Endothelial cell of umbilical vein (primary cell): ENCODE measurements around the gene SEMA7A. TPM values are rescaled to one million over a fixed set of nuclear protein-coding genes. Genes with fewer than 3 reads are reported as not detected.
A peak's percentile ranks its signal among the peaks of the same experiment; 100 is the strongest.

ENCODE experiments used
- BruUV-seq: library from RNA; stranded (reverse); fragments of 400-500 nt; replicated peaks from 2 replicates; lab custom pipeline; 2021; lab: Mats Ljungman, UMichigan
- CTCF ChIA-PET: fragments of 300-600, 350-600 bp; sonication (Branson Sonifier 250); formaldehyde crosslinking; loops from one replicate; lab custom pipeline; 2021; ENCODE audit warnings: antibody characterized with exemption, inconsistent platforms; lab: Charles Lee
- POLR2A ChIA-PET: fragments of 300-600, 350-600 bp; sonication (Branson Sonifier 250); formaldehyde crosslinking; loops from one replicate; lab custom pipeline; 2021; ENCODE audit warnings: antibody characterized with exemption, inconsistent platforms; lab: Charles Lee
- DNase-seq: peaks from one replicate; pipeline ENCODE4 v3.0.0-alpha.2; 2011; ENCODE audit warnings: low read depth, low spot score
- FAIRE-seq: peaks from 2 replicates; lab custom pipeline; 2011; peaks lifted over from hg19 to GRCh38; lab: Jason Lieb, UNC
- H2AFZ ChIP-seq: 2 replicates; pipeline ENCODE4 v1.6.0; 2012; ENCODE audit warnings: low read depth, low read length, control low read depth, inconsistent platforms
- H3K27ac ChIP-seq: 2 replicates; pipeline ENCODE4 v1.5.1; 2011; ENCODE audit warnings: low read depth, mild to moderate bottlenecking, control low read depth, low read length, moderate library complexity; ENCODE audit not compliant: insufficient read depth
- H3K27me3 ChIP-seq, 2 experiments: 2 replicates each; pipeline versions ENCODE4 v1.6.0 to v1.6.1; 2011; ENCODE audit warnings: low read length in 2 of 2, mixed read lengths in 1 of 2; ENCODE audit not compliant: control insufficient read depth in 2 of 2, insufficient read depth in 2 of 2
- H3K36me3 ChIP-seq, 2 experiments: 2 replicates in 1 of 2; 3 replicates in 1 of 2; pipeline ENCODE4 v1.5.1; 2011; ENCODE audit warnings: low read length in 2 of 2, mild to moderate bottlenecking in 1 of 2, moderate library complexity in 1 of 2; ENCODE audit not compliant: control insufficient read depth in 2 of 2, insufficient read depth in 2 of 2; ENCODE audit errors: extremely low read depth in 1 of 2
- H3K4me1 ChIP-seq: 3 replicates; pipeline ENCODE4 v1.5.1; 2011; ENCODE audit warnings: mild to moderate bottlenecking, low read length; ENCODE audit not compliant: control insufficient read depth, insufficient read depth; ENCODE audit errors: extremely low read depth
- H3K4me2 ChIP-seq: 2 replicates; pipeline ENCODE4 v1.6.1; 2011; ENCODE audit warnings: low read length, control low read depth, mixed read lengths; ENCODE audit not compliant: insufficient read depth
- H3K4me3 ChIP-seq, 3 experiments: fragments of 200-600 bp in 1 of 3; sonication (generic), shearing (Covaris generic) in 1 of 3; replicated peaks in 1 of 3; 2 replicates each; pipeline ENCODE4 v1.5.1; 2011 to 2016; ENCODE audit warnings: control low read depth in 3 of 3, low read length in 3 of 3, mild to moderate bottlenecking in 2 of 3, inconsistent platforms in 1 of 3, low read depth in 1 of 3, moderate library complexity in 1 of 3; ENCODE audit not compliant: insufficient read depth in 1 of 3
- H3K79me2 ChIP-seq: 2 replicates; pipeline ENCODE4 v1.6.0; 2012; ENCODE audit warnings: low read length, inconsistent platforms; ENCODE audit not compliant: control insufficient read depth, insufficient read depth
- H3K9ac ChIP-seq: replicated peaks from 2 replicates; pipeline ENCODE3; 2011; ENCODE audit warnings: low read length, control low read depth; ENCODE audit not compliant: insufficient read depth; ENCODE audit errors: extremely low read depth
- H3K9me1 ChIP-seq: replicated peaks from 3 replicates; pipeline ENCODE4 v1.6.0; 2011; ENCODE audit warnings: mild to moderate bottlenecking, low read length; ENCODE audit not compliant: control insufficient read depth, insufficient read depth; ENCODE audit errors: extremely low read depth
- H3K9me3 ChIP-seq: replicated peaks from 2 replicates; pipeline ENCODE4 v1.5.1; 2012; ENCODE audit warnings: low read length, inconsistent platforms; ENCODE audit not compliant: control insufficient read depth, insufficient read depth
- H4K20me1 ChIP-seq: replicated peaks from 2 replicates; pipeline ENCODE3; 2011; ENCODE audit warnings: mild to moderate bottlenecking, low read length; ENCODE audit not compliant: control insufficient read depth, insufficient read depth; ENCODE audit errors: extremely low read depth
- CTCF ChIP-seq, 2 donors: IDR thresholded peaks; 1 replicate in 1 of 2; 2 replicates in 1 of 2; pipeline ENCODE4 v1.5.1; 2011; ENCODE audit warnings: low read length in 2 of 2, mild to moderate bottlenecking in 2 of 2, moderate library complexity in 2 of 2, control low read depth in 1 of 2, inconsistent platforms in 1 of 2, low read depth in 1 of 2; ENCODE audit not compliant: insufficient read depth in 1 of 2; ENCODE audit errors: extremely low read depth in 1 of 2
- EZH2 ChIP-seq: IDR thresholded peaks from 2 replicates; pipeline ENCODE4 v1.6.1; 2012; ENCODE audit warnings: borderline replicate concordance, low read depth, mild to moderate bottlenecking, moderate library complexity, low read length, inconsistent platforms; ENCODE audit not compliant: severe bottlenecking
- FOS ChIP-seq: IDR thresholded peaks from 2 replicates; pipeline ENCODE4 v1.6.1; 2011; ENCODE audit warnings: mild to moderate bottlenecking, low read length, moderate library complexity, borderline replicate concordance; ENCODE audit not compliant: insufficient read depth
- GATA2 ChIP-seq: IDR thresholded peaks from 2 replicates; pipeline ENCODE4 v1.7.0; 2011; ENCODE audit warnings: low read depth, mild to moderate bottlenecking, moderate library complexity, mixed read lengths, low read length; ENCODE audit not compliant: insufficient read length, insufficient read depth
- JUN ChIP-seq: IDR thresholded peaks from 2 replicates; pipeline ENCODE4 v1.6.1; 2011; ENCODE audit warnings: borderline replicate concordance, low read depth; ENCODE audit not compliant: insufficient read length, insufficient read depth
- MAX ChIP-seq: IDR thresholded peaks from 2 replicates; pipeline ENCODE4 v1.6.1; 2011; ENCODE audit not compliant: insufficient read depth, insufficient read length
- MYC ChIP-seq: IDR thresholded peaks from one replicate; pipeline ENCODE4 v1.6.1; 2011; ENCODE audit warnings: mild to moderate bottlenecking, low read depth, low read length
- POLR2A ChIP-seq: IDR thresholded peaks from 2 replicates; pipeline ENCODE4 v1.6.1; 2012; ENCODE audit warnings: low read depth, mild to moderate bottlenecking, control low read depth, low read length
- POLR2AphosphoS5 ChIP-seq: IDR thresholded peaks from 2 replicates; pipeline ENCODE4 v1.6.1; 2012; ENCODE audit warnings: low read depth, mild to moderate bottlenecking, control low read depth, low read length, moderate library complexity; ENCODE audit not compliant: insufficient read depth
- dilution Hi-C: fragments of 300-500 bp; cut with MboI; formaldehyde crosslinking; loops from one replicate; pipeline ENCODE4 v1.15.0; 2019; ENCODE audit warnings: low sequenced_read_pairs; ENCODE audit not compliant: extremely low pct_ligation_motif_present
- intact Hi-C: fragments of 100-400 bp; cut with micrococcal nuclease; formaldehyde crosslinking; loops from one replicate; pipeline ENCODE4 v1.10.0; 2022
- polyA plus RNA-seq, 4 experiments: library from polyadenylated mRNA; depleted of rRNA in 3 of 4; stranded (reverse) in 3 of 4; unstranded in 1 of 4; fragments of >200 nt; gene quantifications; 2 replicates each; pipeline versions ENCODE4 v1.2.1 to v1.2.3, GENCODE V29; 2011 to 2012; ENCODE audit warnings: missing spikeins in 1 of 4
- total RNA-seq: library from RNA; stranded (reverse); gene quantifications from 2 replicates; pipeline ENCODE4 v1.2.3, GENCODE V29; 2021

Gene SEMA7A
- total and polyA plus RNA-seq, 2 donors (not counting 3 experiments of a cell fraction or from before 2014, with no cell fraction given): 1.7 to 2.0 TPM

DNA sequence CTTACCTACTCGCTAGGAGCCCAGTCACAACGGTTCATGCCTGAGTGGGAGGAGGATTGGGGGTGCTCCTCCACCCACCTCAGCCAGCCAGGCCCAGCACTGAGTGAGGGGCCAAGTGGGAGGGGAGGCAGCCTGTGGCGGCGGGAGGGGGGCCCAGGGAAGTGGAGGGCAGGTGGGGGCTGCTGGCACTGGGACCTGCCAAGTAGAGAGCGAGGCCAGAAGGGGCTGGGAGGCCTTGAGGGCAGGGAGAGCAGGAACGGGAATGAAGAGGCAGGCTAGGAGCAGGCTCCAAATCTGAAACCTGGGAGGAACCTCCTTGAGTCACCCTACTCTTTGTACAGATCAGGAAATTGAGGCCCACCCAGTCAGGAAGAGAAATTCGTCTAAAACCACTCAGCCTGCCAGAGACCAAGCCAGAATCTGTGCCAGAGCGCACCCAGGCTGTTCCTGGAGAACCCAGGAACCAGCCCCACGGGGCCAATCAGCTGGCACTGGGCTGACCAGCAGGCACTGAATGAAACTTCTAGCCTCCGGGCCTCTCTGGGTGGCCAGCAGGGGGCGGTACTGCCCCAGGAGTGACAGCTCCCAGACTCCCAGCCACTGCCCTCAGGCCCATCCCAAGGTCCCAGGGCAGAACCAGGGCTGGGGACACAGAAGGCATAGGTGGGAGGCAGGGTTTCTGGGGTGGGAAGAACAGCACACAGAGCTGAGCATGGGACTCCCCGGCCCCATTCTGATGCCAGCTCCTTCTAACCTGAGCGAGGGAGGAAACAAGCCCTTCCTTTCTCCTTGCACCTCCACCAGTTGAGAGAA, 51.5 kb downstream of the SEMA7A start:
- Histone ChIP-seq H2AFZ (no peak overlapping the region), H3K4me3 (no peak overlapping the region), H3K9me1 (no peaks in the 10 kb centered on the region), H3K79me2 (no peaks in the 10 kb centered on the region), H3K9me3 (no peaks in the 10 kb centered on the region), H3K27ac (no peak overlapping the region), H3K9ac (no peak overlapping the region), H3K36me3 (no peaks in the 10 kb centered on the region), H3K4me1 (peaks cover 28% of the 10 kb centered on the region), H3K27me3 (no peaks in the 10 kb centered on the region), H4K20me1 (no peaks in the 10 kb centered on the region), H3K4me2 (no peak overlapping the region)
- intact Hi-C loops (loop anchor here (1.0 to 2.0 kb wide), 4 partner anchors 9 to 107 kb away; no protein-coding TSS in a partner anchor), dilution Hi-C loops (no loop called here)
- BruUV-seq: no TSS peak
- ChIA-PET CTCF (interaction anchor here (0.6 to 13.9 kb wide), 40 partner anchors 9 to 389 kb away, joined by 3 to 313 read pairs (median 5); partner anchors contain the start of gene UBL7), POLR2A (interaction anchor here (1.0 kb wide), 1 partner anchor 57 kb away, joined by 4 read pairs; no protein-coding TSS in a partner anchor)
- peak; percentile 97 to 99 for TF ChIP-seq CTCF (IDR thresholded peaks at IDR 0.05; ENCODE audit: extremely low read depth in 1 of 2, insufficient read depth in 1 of 2, low read depth in 1 of 2, low read length in 2 of 2)
- TF ChIP-seq POLR2A: no peak
- DNase-seq (peak; percentile 69), FAIRE-seq (peak; percentile 91)

DNA sequence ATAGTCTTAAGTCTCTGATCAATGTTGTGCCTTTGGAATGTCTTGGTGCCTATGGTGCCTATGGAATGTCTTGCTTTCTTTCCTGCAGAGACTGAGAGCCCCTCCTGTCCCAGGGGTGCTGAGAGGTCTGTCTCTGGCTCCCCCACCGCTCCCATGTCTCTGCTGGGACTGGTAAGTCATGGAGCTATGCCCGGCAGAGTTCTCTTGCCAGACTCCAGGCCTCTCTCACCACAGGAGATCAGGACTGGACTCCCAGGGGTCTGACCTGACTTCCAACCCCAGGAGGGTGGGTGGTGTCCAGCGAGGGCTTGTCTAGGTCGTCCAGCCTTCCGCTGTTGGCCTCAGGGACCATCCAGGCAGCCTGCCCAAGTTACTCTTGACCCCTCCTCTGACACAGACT, 52.3 kb downstream of the SEMA7A start:
- intact Hi-C loops: no loop called here
- no peak overlapping the region for H3K4me2 ChIP-seq
- dilution Hi-C loops: no loop called here
- H4K20me1 ChIP-seq: no peaks in the 10 kb centered on the region
- no peaks in the 10 kb centered on the region for H3K79me2 ChIP-seq
- FAIRE-seq: no peak
- no peaks in the 10 kb centered on the region for H3K9me1 ChIP-seq
- TF ChIP-seq POLR2A (no peak), EZH2 (no peak), JUN (no peak), MYC (no peak), CTCF (IDR thresholded peaks at IDR 0.05; ENCODE audit: extremely low read depth in 1 of 2, insufficient read depth in 1 of 2, low read depth in 1 of 2, low read length in 2 of 2) (no peak), FOS (no peak), GATA2 (no peak), MAX (no peak), POLR2AphosphoS5 (no peak)
- no peaks in the 10 kb centered on the region for H3K36me3 ChIP-seq
- BruUV-seq: no TSS peak
- no peak overlapping the region for H3K4me3 ChIP-seq
- H2AFZ ChIP-seq: no peak overlapping the region
- H3K27me3 ChIP-seq: no peaks in the 10 kb centered on the region
- H3K9me3 ChIP-seq: no peaks in the 10 kb centered on the region
- POLR2A ChIA-PET: no interaction called here
- H3K4me1 ChIP-seq: peaks cover 27% of the 10 kb centered on the region
- DNase-seq: no peak
- CTCF ChIA-PET: interaction anchor here (1.1 to 13.9 kb wide), 11 partner anchors 22 to 387 kb away, joined by 3 to 313 read pairs (median 7); partner anchors contain the start of gene UBL7
- H3K9ac ChIP-seq: no peak overlapping the region
- no peak overlapping the region for H3K27ac ChIP-seq
